Gastroesophageal sphincter (tissue), 3 donors: ENCODE measurements around the gene ZNF765.

Experiments used
- POLR2A ChIP-seq, 2 donors: fragments of 450-650 bp; IDR thresholded peaks; one replicate each; pipeline ENCODE4 v1.6.1; 2017; ENCODE audit warnings: antibody characterized with exemption in 2 of 2, mild to moderate bottlenecking in 2 of 2, moderate library complexity in 1 of 2
- TF ChIP-seq, protein P1 (sequence below), 4 experiments: fragments of 200-600 bp in 2 of 4; fragments of 450-650 bp in 2 of 4; sonication (generic) in 1 of 4; IDR thresholded peaks; one replicate each; pipeline ENCODE4 v1.5.1; 2017 to 2019; ENCODE audit warnings: antibody characterized with exemption in 4 of 4, mild to moderate bottlenecking in 2 of 4, moderate library complexity in 2 of 4

DNA sequence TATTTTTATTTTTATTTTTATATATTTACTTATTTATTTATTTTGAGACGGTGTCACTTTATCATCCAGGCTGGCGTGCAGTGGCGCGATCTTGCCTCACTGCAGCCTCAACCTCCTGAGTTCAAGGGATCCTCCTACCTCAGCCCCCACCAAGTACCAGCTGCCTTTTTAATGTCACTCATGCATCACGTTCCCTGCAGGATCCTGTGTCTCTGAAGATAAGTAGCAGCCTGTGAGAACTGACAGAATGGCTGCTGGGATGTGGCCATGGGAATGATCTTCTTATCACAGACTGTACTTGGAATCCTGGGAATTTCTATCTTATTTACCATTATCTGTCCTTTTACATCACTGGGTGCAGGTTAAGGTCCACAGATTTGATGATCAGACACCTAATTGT is 27.6 kb downstream of the ZNF765 start:
- TF ChIP-seq POLR2A (IDR thresholded peaks at IDR 0.05) = no peak
- TF ChIP-seq, protein P1, sequence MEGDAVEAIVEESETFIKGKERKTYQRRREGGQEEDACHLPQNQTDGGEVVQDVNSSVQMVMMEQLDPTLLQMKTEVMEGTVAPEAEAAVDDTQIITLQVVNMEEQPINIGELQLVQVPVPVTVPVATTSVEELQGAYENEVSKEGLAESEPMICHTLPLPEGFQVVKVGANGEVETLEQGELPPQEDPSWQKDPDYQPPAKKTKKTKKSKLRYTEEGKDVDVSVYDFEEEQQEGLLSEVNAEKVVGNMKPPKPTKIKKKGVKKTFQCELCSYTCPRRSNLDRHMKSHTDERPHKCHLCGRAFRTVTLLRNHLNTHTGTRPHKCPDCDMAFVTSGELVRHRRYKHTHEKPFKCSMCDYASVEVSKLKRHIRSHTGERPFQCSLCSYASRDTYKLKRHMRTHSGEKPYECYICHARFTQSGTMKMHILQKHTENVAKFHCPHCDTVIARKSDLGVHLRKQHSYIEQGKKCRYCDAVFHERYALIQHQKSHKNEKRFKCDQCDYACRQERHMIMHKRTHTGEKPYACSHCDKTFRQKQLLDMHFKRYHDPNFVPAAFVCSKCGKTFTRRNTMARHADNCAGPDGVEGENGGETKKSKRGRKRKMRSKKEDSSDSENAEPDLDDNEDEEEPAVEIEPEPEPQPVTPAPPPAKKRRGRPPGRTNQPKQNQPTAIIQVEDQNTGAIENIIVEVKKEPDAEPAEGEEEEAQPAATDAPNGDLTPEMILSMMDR (IDR thresholded peaks at IDR 0.05) = no peak
